ENCODE data around the gene MYOM1.
"Not testable (repeated sequence)": the region's sequence is repeated elsewhere in the genome, so short reads cannot be mapped to it uniquely, and the experiment has no call there.

MYOM1 gene

GRCh38 chr18:3248658-3249359 lies 29.0 kb upstream of the MYOM1 start:
- peak in 1 of 2 donors; percentile 25 for DNase-seq

- DNase-seq: peak in 1 of 2 donors; percentile 59
Measured at GRCh38 chr18:3248062-3248657, 28.4 kb upstream of the MYOM1 start.

- peak; percentile 95 for DNase-seq
Measured at GRCh38 chr18:3247240-3248061, 27.7 kb upstream of the MYOM1 start, which contains the start of gene MYL12A. MYL12A (plus strand) TSS chr18:3247801; CDS start chr18:3253248, 5,447 bp downstream.

DNA sequence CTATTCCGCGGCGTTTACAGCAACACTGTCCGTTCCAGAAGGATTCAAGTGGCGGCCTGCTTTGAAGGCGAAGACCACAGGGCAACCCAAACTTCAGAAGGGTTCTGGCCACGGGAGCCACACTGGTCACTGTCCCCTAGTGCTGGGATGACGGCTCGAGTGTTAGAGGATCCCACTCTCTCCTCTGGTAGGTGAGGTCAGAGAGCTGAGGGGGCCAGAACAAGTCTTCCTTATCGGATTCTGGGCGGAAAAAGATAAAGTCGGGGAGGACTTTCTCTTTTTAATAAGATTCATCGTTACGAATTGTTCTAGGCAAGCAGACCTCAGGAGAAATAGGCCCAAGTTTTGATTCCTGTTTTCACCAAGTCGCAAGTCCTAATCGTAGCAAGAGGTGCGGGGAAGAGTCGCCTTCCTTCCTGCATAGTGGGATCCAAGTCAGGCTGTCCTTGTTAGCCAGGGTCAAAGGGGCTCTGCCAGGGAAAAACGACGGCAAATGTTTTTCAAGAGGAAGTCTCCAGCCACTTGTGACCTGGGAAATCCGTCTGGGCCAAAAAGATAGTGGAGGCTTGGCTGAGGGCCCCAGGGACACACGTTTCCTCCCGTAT lies 27.0 kb upstream of the MYOM1 start:
- peak in 1 of 2 donors; percentile 49 for DNase-seq

DNA sequence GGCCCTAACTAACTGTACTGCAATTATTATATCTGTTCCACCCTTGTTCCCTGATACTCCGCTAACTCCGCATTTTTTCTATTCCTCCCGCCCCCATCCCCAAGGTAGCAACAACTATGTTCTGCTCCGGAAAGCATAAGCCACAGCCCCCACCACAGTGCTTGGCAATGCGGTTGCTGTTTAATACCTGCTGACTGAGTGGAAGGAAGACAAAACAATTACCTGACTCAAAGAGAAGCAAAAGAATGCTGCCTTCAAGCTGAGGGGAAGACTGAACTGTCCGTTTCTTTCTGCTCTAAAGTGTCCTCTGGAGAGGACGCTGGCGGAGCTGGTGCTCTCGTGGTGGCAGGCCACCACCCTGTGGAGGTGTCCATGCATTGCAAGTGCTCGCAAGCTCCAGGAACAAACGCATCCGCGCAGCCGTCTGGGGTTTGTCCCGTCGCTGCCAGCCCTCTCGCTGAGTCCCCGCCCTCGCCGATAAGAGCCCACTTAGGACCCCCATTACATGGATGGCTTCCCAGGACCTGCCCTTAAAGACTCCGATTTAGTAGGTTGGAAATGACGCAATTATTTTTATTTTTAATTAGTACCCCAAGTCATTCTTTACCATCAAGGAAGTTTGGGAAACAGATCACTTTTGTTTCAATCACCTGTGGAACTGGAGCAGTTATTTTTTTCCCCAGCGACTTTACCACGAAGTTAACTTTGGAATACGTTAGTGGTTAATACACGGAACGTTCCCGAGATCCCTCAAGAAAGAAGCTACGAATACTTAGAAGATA lies 26.3 kb upstream of the MYOM1 start:
- peak; percentile 59 to 76 for DNase-seq

DNA sequence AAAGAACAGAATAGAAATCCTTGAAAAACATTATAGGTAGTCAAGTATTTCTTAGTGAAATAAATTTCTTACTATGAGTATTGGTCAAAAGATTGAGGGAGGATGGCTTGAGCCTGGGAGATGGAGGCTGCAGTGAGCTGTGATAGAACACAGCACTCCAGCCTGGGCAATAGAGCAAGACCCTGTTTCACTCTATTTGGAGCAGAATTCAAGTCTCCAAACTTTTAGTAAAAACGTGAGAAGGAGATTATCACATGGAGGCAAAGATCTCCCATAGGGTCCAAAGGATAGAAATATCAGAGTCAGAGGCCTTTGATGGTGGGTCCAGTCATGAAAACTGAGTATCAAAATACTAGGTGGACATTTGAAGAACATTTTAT lies 25.4 kb upstream of the MYOM1 start:
- no peak for DNase-seq

DNA sequence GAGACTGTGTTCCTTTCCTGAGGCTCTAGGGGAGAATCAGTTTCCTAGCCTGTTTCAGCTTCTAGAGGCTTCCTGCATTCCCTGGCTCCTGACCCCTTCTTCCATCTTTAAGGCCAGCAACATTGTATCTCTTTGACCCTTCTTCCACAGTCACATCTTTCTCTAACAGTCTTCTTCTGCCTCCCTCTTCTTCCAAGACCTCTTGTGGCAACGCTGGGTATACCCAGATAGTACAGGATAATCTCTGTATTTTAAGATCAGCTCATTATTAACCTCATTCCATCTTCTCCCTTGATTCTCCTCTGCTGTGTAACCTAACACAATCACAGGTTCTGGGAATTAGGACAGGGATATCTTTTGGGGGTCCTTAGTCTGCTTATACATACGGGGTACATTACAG lies 19.0 kb upstream of the MYOM1 start:
- no peak for DNase-seq

- no peak for DNase-seq
Measured at GRCh38 chr18:3236470-3236869, 16.7 kb upstream of the MYOM1 start.

DNA sequence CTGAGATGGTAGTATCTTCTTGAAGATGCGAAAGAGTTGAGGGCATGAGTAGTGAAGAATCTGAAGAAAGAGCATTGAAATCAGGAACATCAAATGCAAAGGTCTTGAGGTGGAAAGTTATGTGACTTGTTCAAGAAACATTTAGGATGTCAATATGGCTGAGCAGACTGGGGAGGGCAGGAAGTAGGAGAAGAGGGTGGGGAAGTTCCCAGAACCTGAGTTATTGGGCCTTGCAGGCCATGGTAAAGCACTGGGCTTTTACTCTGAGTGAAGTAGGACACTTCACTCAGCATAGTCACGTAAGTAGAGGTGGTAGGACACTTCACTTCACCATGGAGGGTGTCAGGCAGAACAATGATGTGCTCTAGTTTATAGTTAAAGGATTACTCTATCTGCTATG lies 16.1 kb upstream of the MYOM1 start:
- DNase-seq: no peak

GRCh38 chr18:3234457-3234856 lies 14.7 kb upstream of the MYOM1 start:
- no peak for DNase-seq

DNA sequence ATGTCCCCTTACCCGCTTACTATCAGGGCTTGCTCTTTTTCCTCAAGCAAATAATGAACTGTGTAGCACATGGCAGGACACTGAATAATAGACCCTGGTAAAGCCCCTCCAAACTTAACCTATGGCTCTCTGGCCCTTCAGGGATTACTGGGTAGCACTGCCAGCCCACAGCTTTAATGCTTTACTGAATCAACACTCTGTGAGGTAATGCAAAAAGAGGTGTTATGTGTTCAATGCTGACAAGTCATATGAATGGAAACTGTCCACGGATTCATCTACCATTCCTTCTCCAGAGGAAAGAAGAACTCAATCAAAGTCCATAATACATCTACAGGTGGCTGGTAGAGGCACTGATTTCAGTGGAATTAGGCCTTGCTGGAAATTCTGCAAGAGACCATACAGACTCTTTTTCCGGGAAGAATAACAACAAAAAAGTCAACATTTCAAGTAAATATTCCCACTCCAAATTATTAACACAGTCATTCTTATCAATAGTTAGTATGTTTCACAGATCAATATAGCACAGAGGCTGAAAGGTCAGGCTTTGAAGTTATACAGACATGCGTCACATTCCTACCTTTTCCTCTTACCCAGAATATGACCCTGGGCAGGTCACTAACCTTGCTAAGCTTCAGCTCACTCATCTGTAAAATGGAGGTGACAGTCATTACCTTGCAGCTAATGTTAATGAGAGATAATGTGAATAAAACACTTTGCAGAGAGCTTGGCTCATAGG lies 13.8 kb upstream of the MYOM1 start:
- DNase-seq: no peak

GRCh38 chr18:3233004-3233403 lies 13.2 kb upstream of the MYOM1 start:
- DNase-seq: no peak

DNA sequence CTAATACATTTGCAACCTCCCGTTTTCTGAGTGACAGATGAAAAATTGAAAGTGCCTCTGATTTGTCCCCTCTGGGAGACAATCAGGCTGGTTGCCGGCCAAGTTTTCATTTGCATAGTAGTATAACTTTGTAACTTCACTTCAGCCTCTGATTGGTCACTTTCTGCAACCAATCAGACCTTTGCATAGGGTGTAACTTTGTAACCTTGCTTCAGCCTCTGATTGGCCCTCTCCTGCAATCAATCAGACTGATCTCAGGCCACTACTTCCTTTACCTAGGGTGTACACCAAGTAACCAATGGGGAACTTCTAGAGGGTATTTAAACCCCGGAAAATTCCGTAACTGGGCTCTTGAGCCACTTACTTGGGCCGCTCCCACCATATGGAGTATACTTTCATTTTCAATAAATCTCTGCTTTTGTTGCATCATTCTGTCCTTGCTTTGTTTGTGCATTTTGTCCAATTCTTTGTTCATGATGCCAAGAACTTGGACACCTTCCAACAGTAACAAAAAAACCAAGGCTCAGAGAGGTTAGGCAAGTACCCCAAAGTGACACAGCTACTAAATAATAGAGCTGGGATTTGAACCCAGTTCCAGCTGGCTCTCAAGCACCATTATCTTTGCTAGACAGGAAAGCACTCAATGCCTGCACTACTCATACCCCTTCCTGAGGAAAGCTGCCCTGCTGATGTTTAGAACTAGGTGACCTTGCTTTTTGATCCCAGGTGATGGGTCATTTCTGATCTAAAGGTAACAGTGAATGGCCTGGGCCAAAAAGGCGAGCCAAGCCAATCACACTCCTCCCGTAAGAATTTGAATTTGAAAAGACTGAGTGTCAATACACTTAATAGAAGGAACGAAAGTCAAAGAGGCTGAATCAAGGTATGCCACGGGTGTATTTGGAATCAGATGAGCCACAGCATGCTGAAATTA lies 10.9 kb upstream of the MYOM1 start:
- DNase-seq: no peak

- DNase-seq: no peak
Measured at GRCh38 chr18:3226048-3226447, 6.3 kb upstream of the MYOM1 start.

- DNase-seq: no peak
Measured at GRCh38 chr18:3225588-3225987, 5.8 kb upstream of the MYOM1 start.

GRCh38 chr18:3224223-3224622 lies 4.5 kb upstream of the MYOM1 start:
- no peak for DNase-seq

- DNase-seq: no peak
Measured at GRCh38 chr18:3223356-3223755, 3.6 kb upstream of the MYOM1 start.

GRCh38 chr18:3221496-3221895 lies 1.7 kb upstream of the MYOM1 start:
- DNase-seq: no peak

DNA sequence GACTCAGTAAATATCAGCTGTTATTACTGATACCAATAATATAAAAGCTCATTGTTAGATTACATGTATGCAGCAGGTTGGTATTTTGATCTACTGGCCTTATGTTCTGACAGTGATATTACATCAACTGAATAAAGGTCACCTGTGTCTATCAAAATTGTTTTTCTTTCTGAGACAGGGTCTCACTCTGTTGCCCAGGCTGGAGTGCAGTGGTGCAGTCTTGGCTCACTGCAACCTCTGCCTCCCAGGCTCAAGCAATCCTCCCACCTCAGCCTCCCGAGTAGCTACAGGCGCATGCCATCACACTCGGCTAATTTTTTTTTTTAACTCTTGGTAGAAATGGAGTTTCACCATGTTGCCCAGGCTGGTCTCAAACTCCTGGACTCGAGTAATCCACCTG lies 1.1 kb upstream of the MYOM1 start:
- not testable (repeated sequence) for DNase-seq

DNA sequence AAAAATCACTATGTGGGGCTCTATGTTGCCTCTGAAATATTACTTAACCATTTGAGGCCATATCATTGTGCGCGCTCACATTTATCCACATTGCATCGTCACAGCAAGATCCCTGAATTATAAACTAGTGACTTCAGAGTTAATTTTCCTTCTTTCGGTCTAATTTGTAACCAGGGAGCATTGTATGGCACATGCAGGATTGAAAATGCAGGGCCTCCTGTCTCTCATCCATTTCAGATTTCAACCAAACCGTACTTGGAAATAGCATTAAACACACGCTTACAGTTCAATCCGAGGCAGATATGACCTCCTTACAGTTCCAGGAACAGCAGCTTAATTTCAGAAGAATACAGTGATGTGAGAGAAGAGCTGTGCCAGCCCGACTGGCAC lies 532 bp downstream of the MYOM1 start:
- DNase-seq: no peak

GRCh38 chr18:3218819-3219218 lies 949 bp downstream of the MYOM1 start:
- DNase-seq: no peak

Measured in bone marrow (tissue), 2 donors.